ENCODE data around the gene NELFA. TPM values are rescaled to one million over a fixed set of nuclear protein-coding genes. Genes with fewer than 3 reads are reported as not detected.

Gene NELFA
- total RNA-seq, 6 donors from 2014 or later, result 16.7 to 43.0 (median 27.3) TPM

GRCh38 chr4:1939664-1940509 lies 68.9 kb downstream of the NELFA start:
- TF ChIP-seq POLR2AphosphoS5 (IDR thresholded peaks at IDR 0.05) (no peak), POLR2A (IDR thresholded peaks at IDR 0.05) (no peak), EP300 (IDR thresholded peaks at IDR 0.05) (no peak), CTCF (IDR thresholded peaks at IDR 0.05) (no peak)
- H3K27me3 ChIP-seq, result no peaks in the 10 kb centered on the region
- no peak for DNase-seq
- H3K4me3 ChIP-seq, result no peak overlapping the region
- H3K27ac ChIP-seq, result no peak overlapping the region
- no peaks in the 10 kb centered on the region for H3K9me3 ChIP-seq
- WGBS, 2 donors, result 84 to 92% methylated on average over 11 of the region's 11 CpGs
- H3K4me1 ChIP-seq, result no peaks in the 10 kb centered on the region
- no peak for ATAC-seq (ENCODE audit: low FRiP score in 2 of 2)
- H3K36me3 ChIP-seq, result peaks cover 5 to 73% (median 27%) of the 10 kb centered on the region in 4 donors

- Histone ChIP-seq H3K36me3 (peaks cover 5 to 69% (median 22%) of the 10 kb centered on the region in 4 donors), H3K9me3 (no peaks in the 10 kb centered on the region), H3K4me1 (no peaks in the 10 kb centered on the region), H3K27me3 (no peaks in the 10 kb centered on the region), H3K27ac (no peak overlapping the region), H3K4me3 (no peak overlapping the region)
- WGBS, 2 donors, result 85 to 91% methylated on average over 8 of the region's 8 CpGs
- ATAC-seq (ENCODE audit: low FRiP score in 2 of 2) (no peak), DNase-seq (no peak)
- TF ChIP-seq POLR2A (IDR thresholded peaks at IDR 0.05) (no peak), EP300 (IDR thresholded peaks at IDR 0.05) (no peak), CTCF (IDR thresholded peaks at IDR 0.05) (no peak), POLR2AphosphoS5 (IDR thresholded peaks at IDR 0.05) (no peak)
Observed at GRCh38 chr4:1938027-1938426, 70.7 kb downstream of the NELFA start.

- DNase-seq, result no peak
- ATAC-seq (ENCODE audit: low FRiP score in 2 of 2), result no peak
- Histone ChIP-seq H3K27ac (no peak overlapping the region), H3K36me3 (peaks cover 4 to 69% (median 22%) of the 10 kb centered on the region in 4 donors), H3K4me3 (no peak overlapping the region), H3K9me3 (no peaks in the 10 kb centered on the region), H3K4me1 (no peaks in the 10 kb centered on the region), H3K27me3 (no peaks in the 10 kb centered on the region)
- TF ChIP-seq EP300 (IDR thresholded peaks at IDR 0.05), result no peak
- TF ChIP-seq POLR2A (IDR thresholded peaks at IDR 0.05), result no peak
- no peak for TF ChIP-seq CTCF (IDR thresholded peaks at IDR 0.05)
- TF ChIP-seq POLR2AphosphoS5 (IDR thresholded peaks at IDR 0.05), result no peak
- 100% methylated on average over 3 of the region's 3 CpGs for WGBS, 2 donors
Observed at GRCh38 chr4:1937550-1937949, 71.2 kb downstream of the NELFA start.

GRCh38 chr4:1933700-1934099 lies 75.1 kb downstream of the NELFA start:
- no peak overlapping the region for H3K4me3 ChIP-seq
- ATAC-seq (ENCODE audit: low FRiP score in 2 of 2), result no peak
- TF ChIP-seq EP300 (IDR thresholded peaks at IDR 0.05) (no peak), CTCF (IDR thresholded peaks at IDR 0.05) (no peak), POLR2AphosphoS5 (IDR thresholded peaks at IDR 0.05) (no peak), POLR2A (IDR thresholded peaks at IDR 0.05) (no peak)
- WGBS, 2 donors, result 79 to 87% methylated on average over 3 of the region's 3 CpGs
- no peaks in the 10 kb centered on the region for H3K27me3 ChIP-seq
- H3K27ac ChIP-seq, result no peak overlapping the region
- DNase-seq, result no peak
- no peaks in the 10 kb centered on the region for H3K9me3 ChIP-seq
- peaks cover 3 to 61% (median 28%) of the 10 kb centered on the region in 4 donors for H3K36me3 ChIP-seq
- H3K4me1 ChIP-seq, result peaks cover 0 to 2% (median 0%) of the 10 kb centered on the region in 4 donors
